Trophoblast cell (in vitro differentiated cells and primary cell): Measurements from ENCODE around the gene CTNNA1.

ENCODE experiments used
- DNase-seq, 2 donors: peaks; one replicate each; pipeline ENCODE4 v3.0.0-alpha.2; 2016
- H2AFZ ChIP-seq: 2 replicates; pipeline ENCODE4 v1.6.1; 2013; ENCODE audit warnings: low read length, moderate library complexity, mild to moderate bottlenecking; ENCODE audit not compliant: insufficient read depth, poor library complexity
- H2AK5ac ChIP-seq: 2 replicates; pipeline ENCODE4 v1.6.1; 2013; ENCODE audit warnings: mild to moderate bottlenecking, low read length
- H2BK120ac ChIP-seq: 2 replicates; pipeline ENCODE4 v1.6.1; 2013; ENCODE audit warnings: low read length, mild to moderate bottlenecking, moderate library complexity; ENCODE audit not compliant: insufficient read depth, poor library complexity
- H2BK12ac ChIP-seq: 2 replicates; pipeline ENCODE4 v1.6.1; 2013; ENCODE audit warnings: mild to moderate bottlenecking, low read length, moderate library complexity
- H2BK5ac ChIP-seq: 2 replicates; pipeline ENCODE4 v1.6.1; 2013; ENCODE audit warnings: low read length, low read depth, moderate library complexity, mild to moderate bottlenecking; ENCODE audit not compliant: poor library complexity
- H3K14ac ChIP-seq: 2 replicates; pipeline ENCODE4 v1.6.1; 2013; ENCODE audit warnings: mild to moderate bottlenecking, low read length
- H3K18ac ChIP-seq: 2 replicates; pipeline ENCODE4 v1.6.1; 2013; ENCODE audit warnings: mild to moderate bottlenecking, low read length
- H3K23ac ChIP-seq: 2 replicates; pipeline ENCODE4 v1.6.1; 2013; ENCODE audit warnings: low read length
- H3K27ac ChIP-seq: 2 replicates; pipeline ENCODE4 v1.5.1; 2013; ENCODE audit warnings: low read depth, mild to moderate bottlenecking, inconsistent platforms, low read length, moderate library complexity
- H3K27me3 ChIP-seq: 2 replicates; pipeline ENCODE4 v1.6.1; 2013; ENCODE audit warnings: inconsistent platforms, mild to moderate bottlenecking, low read length, moderate library complexity; ENCODE audit not compliant: insufficient read depth
- H3K36me3 ChIP-seq, 2 experiments: 1 replicate in 1 of 2; 2 replicates in 1 of 2; pipeline ENCODE4 v1.6.1; 2013; ENCODE audit warnings: low read length in 2 of 2, mild to moderate bottlenecking in 2 of 2, moderate library complexity in 1 of 2; ENCODE audit not compliant: insufficient read depth in 2 of 2, control insufficient read depth in 1 of 2
- H3K4ac ChIP-seq: 2 replicates; pipeline ENCODE4 v1.6.1; 2013; ENCODE audit warnings: low read depth, mild to moderate bottlenecking, low read length, moderate library complexity
- H3K4me1 ChIP-seq, 2 experiments: 1 replicate in 1 of 2; 2 replicates in 1 of 2; pipeline ENCODE4 v1.6.1; 2013; ENCODE audit warnings: low read length in 2 of 2, mild to moderate bottlenecking in 2 of 2, moderate library complexity in 1 of 2; ENCODE audit not compliant: insufficient read depth in 2 of 2, control insufficient read depth in 1 of 2
- H3K4me2 ChIP-seq: 2 replicates; pipeline ENCODE4 v1.6.1; 2013; ENCODE audit warnings: inconsistent platforms, mild to moderate bottlenecking, low read length, moderate library complexity
- H3K4me3 ChIP-seq: 2 replicates; pipeline ENCODE4 v1.5.1; 2013; ENCODE audit warnings: mild to moderate bottlenecking, low read depth, low read length, inconsistent platforms
- H3K79me1 ChIP-seq: one replicate; pipeline ENCODE4 v1.6.1; 2013; ENCODE audit warnings: low read length
- H3K79me2 ChIP-seq: 2 replicates; pipeline ENCODE4 v1.6.1; 2013; ENCODE audit warnings: low read length, mild to moderate bottlenecking; ENCODE audit not compliant: control insufficient read depth, insufficient read depth, poor library complexity
- H3K9ac ChIP-seq: 2 replicates; pipeline ENCODE4 v1.6.1; 2013; ENCODE audit warnings: mild to moderate bottlenecking, low read length
- H3K9me3 ChIP-seq: 2 replicates; pipeline ENCODE4 v1.6.1; 2013; ENCODE audit warnings: low read depth, mild to moderate bottlenecking, control low read depth, inconsistent platforms, low read length; ENCODE audit not compliant: insufficient read depth
- H4K12ac ChIP-seq: 2 replicates; pipeline ENCODE4 v1.6.1; 2013; ENCODE audit warnings: low read depth, mild to moderate bottlenecking, low read length, moderate library complexity
- H4K8ac ChIP-seq: 2 replicates; pipeline ENCODE4 v1.6.1; 2013; ENCODE audit warnings: low read depth, mild to moderate bottlenecking, low read length, moderate library complexity
- H4K91ac ChIP-seq: one replicate; pipeline ENCODE4 v1.6.1; 2013; ENCODE audit warnings: low read depth, mild to moderate bottlenecking, low read length, moderate library complexity
- whole genome bisulfite sequencing: extraction: QIAGEN DNeasy Blood & Tissue Kit; methylation state at CpG from one replicate; pipeline ENCODE4 v1.1.7; 2013; ENCODE audit warnings: missing lambda C conversion rate; ENCODE audit not compliant: insufficient read length, insufficient coverage; ENCODE audit errors: extremely low coverage; 5-methylcytosine and 5-hydroxymethylcytosine counted together

CTNNA1 gene

DNA sequence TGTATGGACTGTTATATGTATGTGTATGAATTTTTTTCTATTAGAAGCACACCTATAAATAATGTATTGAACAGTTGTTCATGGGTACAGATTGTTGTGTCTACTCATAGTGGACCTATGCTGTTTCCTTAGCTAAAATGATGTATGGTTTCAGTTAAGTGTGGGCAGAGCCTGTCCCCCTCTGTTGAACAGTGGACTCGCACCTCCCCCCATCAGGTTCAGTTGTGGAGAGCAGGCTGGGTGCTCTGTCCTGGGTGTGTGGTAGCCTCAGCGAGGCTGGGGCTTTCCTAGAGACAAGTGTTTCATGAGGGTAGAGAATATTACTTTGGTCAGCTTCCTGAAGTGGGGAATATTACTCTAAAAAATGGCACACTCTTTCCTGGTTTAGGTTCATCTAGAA, 169.3 kb downstream of the CTNNA1 start:
- peaks cover 2% of the 10 kb centered on the region for H3K9me3 ChIP-seq
- H3K79me1 ChIP-seq = no peaks in the 10 kb centered on the region
- H2AFZ ChIP-seq = no peak overlapping the region
- H3K4ac ChIP-seq = peak overlapping the region; percentile 56
- no peak overlapping the region for H3K18ac ChIP-seq
- no peak overlapping the region for H3K4me3 ChIP-seq
- DNase-seq = no peak
- H3K9ac ChIP-seq = no peak overlapping the region
- no peak overlapping the region for H2AK5ac ChIP-seq
- no peak overlapping the region for H3K14ac ChIP-seq
- H3K4me2 ChIP-seq = no peak overlapping the region
- H2BK5ac ChIP-seq = no peak overlapping the region
- no peak overlapping the region for H3K27ac ChIP-seq
- H3K23ac ChIP-seq = no peak overlapping the region
- no peak overlapping the region for H4K8ac ChIP-seq
- no peaks in the 10 kb centered on the region for H3K27me3 ChIP-seq
- H3K36me3 ChIP-seq = peaks cover 32 to 41% of the 10 kb centered on the region in 2 experiments
- no peaks in the 10 kb centered on the region for H3K4me1 ChIP-seq
- no peak overlapping the region for H4K91ac ChIP-seq
- no peak overlapping the region for H2BK120ac ChIP-seq
- no peak overlapping the region for H2BK12ac ChIP-seq
- H3K79me2 ChIP-seq = no peaks in the 10 kb centered on the region
- H4K12ac ChIP-seq = no peak overlapping the region
- WGBS = no CpG with 5 or more reads among the region's 2 CpGs

GRCh38 chr5:138925090-138925635, 171.9 kb downstream of the CTNNA1 start:
- Histone ChIP-seq H3K4me1 (no peaks in the 10 kb centered on the region), H3K27me3 (no peaks in the 10 kb centered on the region), H2AK5ac (no peak overlapping the region), H2BK12ac (no peak overlapping the region), H2BK5ac (no peak overlapping the region), H3K4ac (no peak overlapping the region), H2AFZ (no peak overlapping the region), H3K4me3 (no peak overlapping the region), H3K4me2 (no peak overlapping the region), H3K18ac (no peak overlapping the region), H3K9ac (no peak overlapping the region), H3K36me3 (peaks cover 43 to 51% of the 10 kb centered on the region in 2 experiments), H4K8ac (no peak overlapping the region), H3K9me3 (peaks cover 2% of the 10 kb centered on the region), H3K79me1 (no peaks in the 10 kb centered on the region), H3K14ac (no peak overlapping the region), H4K12ac (no peak overlapping the region), H3K27ac (no peak overlapping the region), H4K91ac (no peak overlapping the region), H3K79me2 (no peaks in the 10 kb centered on the region), H2BK120ac (no peak overlapping the region), H3K23ac (no peak overlapping the region)
- DNase-seq = no peak
- WGBS = no CpG with 5 or more reads among the region's 12 CpGs

DNA sequence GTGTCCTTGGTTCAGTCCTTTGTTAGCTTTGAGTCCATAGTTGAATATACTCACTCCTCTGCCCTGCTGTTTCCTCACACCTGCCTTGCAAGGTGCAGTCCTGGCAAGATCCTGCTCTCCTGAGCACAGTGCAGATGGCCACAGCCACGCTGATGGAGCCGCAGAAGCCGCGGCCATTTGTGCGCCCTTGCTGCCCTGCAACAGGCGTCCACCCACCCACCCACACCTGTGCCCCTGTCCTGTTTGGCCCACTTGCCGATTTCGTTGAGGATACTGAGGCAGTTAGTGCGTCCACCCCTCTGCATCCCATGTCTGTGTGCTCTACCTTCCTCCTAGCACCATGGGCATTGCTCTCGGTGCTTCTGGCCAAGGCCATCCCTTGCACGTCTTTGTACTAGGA, 173.0 kb downstream of the CTNNA1 start:
- Histone ChIP-seq H3K4me1 (no peaks in the 10 kb centered on the region), H3K23ac (no peak overlapping the region), H2BK12ac (no peak overlapping the region), H3K36me3 (peaks cover 50 to 59% of the 10 kb centered on the region in 2 experiments), H3K4me2 (no peak overlapping the region), H4K8ac (no peak overlapping the region), H3K9ac (no peak overlapping the region), H3K9me3 (peaks cover 2% of the 10 kb centered on the region), H3K14ac (no peak overlapping the region), H3K79me2 (no peaks in the 10 kb centered on the region), H3K4me3 (no peak overlapping the region), H3K27ac (no peak overlapping the region), H4K91ac (no peak overlapping the region), H3K4ac (no peak overlapping the region), H4K12ac (no peak overlapping the region), H2BK5ac (no peak overlapping the region), H3K79me1 (no peaks in the 10 kb centered on the region), H2AFZ (no peak overlapping the region), H2AK5ac (no peak overlapping the region), H3K18ac (no peak overlapping the region), H3K27me3 (no peaks in the 10 kb centered on the region), H2BK120ac (no peak overlapping the region)
- no peak for DNase-seq
- no CpG with 5 or more reads among the region's 11 CpGs for WGBS

DNA sequence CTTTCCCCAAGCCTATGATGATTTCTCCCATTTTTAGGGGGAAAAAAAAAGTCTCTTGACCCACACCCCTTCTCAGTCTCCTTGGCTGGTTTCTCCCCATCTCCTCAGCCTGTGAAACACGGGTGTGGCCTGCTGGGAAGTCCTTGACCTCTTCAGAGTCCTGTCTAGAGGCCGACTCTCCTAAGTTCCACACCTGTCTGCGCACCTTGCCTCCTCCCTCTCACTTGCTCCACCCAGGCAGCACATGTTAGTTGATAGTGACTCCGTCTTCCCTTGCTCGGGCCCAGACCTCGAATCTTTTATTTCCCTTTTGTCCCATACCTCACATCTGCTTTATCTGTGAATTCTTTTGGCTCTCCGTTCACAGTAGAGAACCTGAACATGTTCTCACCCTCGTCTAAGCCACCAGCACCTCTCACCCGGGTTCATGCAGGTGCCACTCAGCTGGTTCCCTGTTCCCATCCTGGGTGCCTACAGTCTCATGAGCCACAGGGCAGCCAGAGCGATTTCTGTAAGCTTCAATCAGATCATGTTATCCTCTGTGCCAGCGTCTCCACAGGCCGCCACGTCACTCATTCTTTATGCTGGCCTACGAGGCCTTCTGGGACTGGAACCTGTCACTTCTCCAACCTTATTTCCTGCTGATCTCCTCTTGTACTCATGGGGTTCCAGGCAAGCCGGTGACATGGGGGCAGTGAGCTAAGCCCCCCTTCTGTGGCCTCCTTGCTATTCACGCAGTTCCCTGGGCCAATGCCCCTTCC, 173.6 kb downstream of the CTNNA1 start:
- WGBS = no CpG with 5 or more reads among the region's 16 CpGs
- Histone ChIP-seq H2BK12ac (no peak overlapping the region), H3K4me3 (no peak overlapping the region)

More for the DNA sequence above, 173.6 kb downstream of the CTNNA1 start:
- Histone ChIP-seq H3K9me3 (peaks cover 2% of the 10 kb centered on the region), H3K4ac (no peak overlapping the region), H2BK120ac (no peak overlapping the region), H3K23ac (no peak overlapping the region), H3K4me1 (no peaks in the 10 kb centered on the region), H3K4me2 (no peak overlapping the region), H3K79me2 (no peaks in the 10 kb centered on the region), H2BK5ac (no peak overlapping the region), H3K36me3 (peaks cover 50 to 65% of the 10 kb centered on the region in 2 experiments), H3K9ac (no peak overlapping the region), H4K12ac (no peak overlapping the region), H3K27me3 (no peaks in the 10 kb centered on the region), H4K8ac (no peak overlapping the region), H2AK5ac (no peak overlapping the region), H4K91ac (no peak overlapping the region), H3K18ac (peak overlapping the region; percentile 17), H3K27ac (no peak overlapping the region), H3K79me1 (no peaks in the 10 kb centered on the region), H3K14ac (no peak overlapping the region), H2AFZ (no peak overlapping the region)
- DNase-seq = no peak
